Astrocyte of the cerebellum (primary cell): ENCODE results near the gene C1QTNF8.

Experiments used
- DNase-seq: peaks from one replicate; pipeline ENCODE4 v3.0.0-alpha.2; 2011; ENCODE audit warnings: low read depth
- H3K4me3 ChIP-seq: 2 replicates; pipeline ENCODE4 v1.5.1; 2011; ENCODE audit warnings: mild to moderate bottlenecking, low read depth, low read length, moderate library complexity
- in situ Hi-C: cut with HindIII; loops from 2 replicates; pipeline ENCODE4 v1.10.0; 2017; ENCODE audit warnings: low sequenced_read_pairs
- TF ChIP-seq, protein P1 (sequence below): IDR thresholded peaks from 2 replicates; pipeline ENCODE4 v1.5.1; 2012; ENCODE audit warnings: low read length, low read depth, moderate library complexity, mild to moderate bottlenecking; ENCODE audit errors: missing control alignments

C1QTNF8 gene

DNA sequence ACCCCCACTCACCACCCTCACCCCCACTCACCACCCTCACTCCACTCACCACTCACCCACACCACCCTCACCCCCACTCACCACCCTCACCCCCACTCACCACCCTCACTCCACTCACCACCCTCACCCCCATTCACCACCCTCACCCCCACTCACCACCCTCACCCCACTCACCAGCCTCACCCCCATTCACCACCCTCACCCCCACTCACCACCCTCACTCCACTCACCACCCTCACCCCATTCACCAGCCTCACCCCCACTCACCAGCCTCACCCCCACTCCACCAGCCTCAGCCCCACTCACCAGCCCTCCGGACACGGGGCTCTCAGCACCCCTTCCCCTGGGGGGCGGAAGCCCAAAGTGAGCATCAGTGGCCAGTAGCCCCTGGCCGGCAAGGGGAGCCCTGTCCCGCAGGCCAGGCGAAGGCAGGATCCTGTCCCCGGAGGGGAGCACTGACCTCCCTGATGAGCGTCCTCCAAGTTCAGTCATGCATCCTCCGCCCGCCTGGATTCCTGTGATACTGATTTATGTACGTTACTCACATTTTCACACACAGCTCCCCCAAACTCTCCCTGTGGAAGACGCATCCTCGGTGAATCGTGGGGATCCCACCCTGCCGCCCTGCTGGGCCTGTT lies 18.0 kb upstream of the C1QTNF8 start:
- TF ChIP-seq, protein P1, sequence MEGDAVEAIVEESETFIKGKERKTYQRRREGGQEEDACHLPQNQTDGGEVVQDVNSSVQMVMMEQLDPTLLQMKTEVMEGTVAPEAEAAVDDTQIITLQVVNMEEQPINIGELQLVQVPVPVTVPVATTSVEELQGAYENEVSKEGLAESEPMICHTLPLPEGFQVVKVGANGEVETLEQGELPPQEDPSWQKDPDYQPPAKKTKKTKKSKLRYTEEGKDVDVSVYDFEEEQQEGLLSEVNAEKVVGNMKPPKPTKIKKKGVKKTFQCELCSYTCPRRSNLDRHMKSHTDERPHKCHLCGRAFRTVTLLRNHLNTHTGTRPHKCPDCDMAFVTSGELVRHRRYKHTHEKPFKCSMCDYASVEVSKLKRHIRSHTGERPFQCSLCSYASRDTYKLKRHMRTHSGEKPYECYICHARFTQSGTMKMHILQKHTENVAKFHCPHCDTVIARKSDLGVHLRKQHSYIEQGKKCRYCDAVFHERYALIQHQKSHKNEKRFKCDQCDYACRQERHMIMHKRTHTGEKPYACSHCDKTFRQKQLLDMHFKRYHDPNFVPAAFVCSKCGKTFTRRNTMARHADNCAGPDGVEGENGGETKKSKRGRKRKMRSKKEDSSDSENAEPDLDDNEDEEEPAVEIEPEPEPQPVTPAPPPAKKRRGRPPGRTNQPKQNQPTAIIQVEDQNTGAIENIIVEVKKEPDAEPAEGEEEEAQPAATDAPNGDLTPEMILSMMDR, result no peak
- in situ Hi-C loops, result loop anchor here (5.0 kb wide), 2 partner anchors 68 to 127 kb away; no protein-coding TSS in a partner anchor

DNA sequence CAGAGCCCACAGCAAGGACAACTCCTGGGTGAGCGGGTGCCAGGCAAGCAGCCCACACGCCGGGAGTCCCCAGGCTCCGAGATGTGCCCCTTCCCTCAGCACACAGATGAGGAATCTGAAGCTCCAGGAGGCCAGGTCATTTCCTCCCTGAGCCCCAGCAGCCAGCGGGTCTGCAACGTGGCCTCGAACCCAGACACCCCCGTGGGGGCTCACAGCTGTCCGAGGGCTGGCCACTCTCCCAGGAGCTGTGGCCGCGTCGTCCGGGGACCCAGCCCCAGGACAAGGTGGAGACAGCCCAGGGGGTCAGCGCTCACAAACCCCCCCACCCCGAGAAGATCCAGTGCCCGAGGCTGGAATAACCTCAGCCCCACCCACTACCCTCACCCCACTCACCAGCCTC lies 17.4 kb upstream of the C1QTNF8 start:
- TF ChIP-seq, protein P1, result no peak
- in situ Hi-C loops, result loop anchor here (5.0 kb wide), 2 partner anchors 69 to 126 kb away; no protein-coding TSS in a partner anchor
- DNase-seq, result no peak
- no peak overlapping the region for H3K4me3 ChIP-seq

More for the DNA sequence above, 18.0 kb upstream of the C1QTNF8 start:
- no peak for DNase-seq
- no peak overlapping the region for H3K4me3 ChIP-seq

DNA sequence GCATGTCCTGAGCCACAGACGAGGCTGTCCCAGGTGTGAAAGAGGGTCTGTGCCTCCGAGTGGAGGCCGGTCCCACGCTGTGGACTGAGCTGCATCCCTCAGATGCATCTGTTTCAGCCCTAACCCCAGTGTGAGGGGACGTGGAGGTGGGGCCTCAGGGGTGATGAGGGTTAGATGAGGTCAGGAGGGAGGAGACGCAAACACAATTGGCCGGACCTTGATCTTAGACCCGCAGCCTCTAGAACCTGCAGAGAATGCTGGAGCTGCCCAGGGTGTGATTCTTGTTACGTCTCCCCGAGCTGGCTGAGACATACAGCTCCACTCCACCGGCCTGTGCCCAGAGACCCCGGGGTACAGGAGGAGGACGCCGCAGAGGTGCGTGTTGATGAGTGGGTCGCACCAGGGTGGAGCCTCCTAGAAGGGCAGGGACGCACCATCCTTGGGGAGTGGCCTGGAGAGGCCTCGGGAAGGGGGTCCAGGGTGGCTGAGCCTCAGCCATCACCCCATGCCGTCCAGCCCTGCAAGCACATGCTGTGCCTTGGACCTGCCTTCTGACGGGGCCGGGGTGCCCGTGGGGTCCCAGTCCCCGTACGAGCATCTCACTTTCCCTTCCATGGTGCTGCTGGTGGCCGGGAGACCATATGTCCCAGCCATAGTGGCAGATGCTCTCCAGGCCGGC lies 16.6 kb upstream of the C1QTNF8 start:
- H3K4me3 ChIP-seq, result no peak overlapping the region
- DNase-seq, result no peak
- in situ Hi-C loops, result loop anchor here (5.0 kb wide), 2 partner anchors 70 to 125 kb away; no protein-coding TSS in a partner anchor
- TF ChIP-seq, protein P1, result no peak

DNA sequence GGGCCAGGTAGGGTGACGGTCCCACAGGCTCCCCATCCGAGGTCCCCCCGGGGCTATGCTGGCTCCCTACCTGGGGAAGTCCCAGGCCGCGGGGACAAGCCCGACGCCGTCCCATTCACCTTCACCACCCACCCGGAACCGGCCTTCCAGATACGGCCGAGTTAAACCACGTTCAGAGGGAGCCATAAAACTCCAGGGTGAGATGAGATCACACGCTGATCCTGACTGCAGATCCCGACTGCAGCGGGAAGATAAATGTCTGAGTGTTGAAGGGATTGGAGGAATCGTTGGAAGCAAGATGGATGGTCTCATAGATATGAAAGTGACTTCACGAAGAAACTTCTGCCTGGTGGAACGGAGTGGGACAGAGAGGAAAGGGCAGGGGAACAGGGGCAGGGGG lies 13.6 kb upstream of the C1QTNF8 start:
- no peak overlapping the region for H3K4me3 ChIP-seq
- DNase-seq, result no peak
- in situ Hi-C loops, result loop anchor here (5.0 kb wide), 2 partner anchors 73 to 122 kb away; no protein-coding TSS in a partner anchor
- TF ChIP-seq, protein P1, result no peak

DNA sequence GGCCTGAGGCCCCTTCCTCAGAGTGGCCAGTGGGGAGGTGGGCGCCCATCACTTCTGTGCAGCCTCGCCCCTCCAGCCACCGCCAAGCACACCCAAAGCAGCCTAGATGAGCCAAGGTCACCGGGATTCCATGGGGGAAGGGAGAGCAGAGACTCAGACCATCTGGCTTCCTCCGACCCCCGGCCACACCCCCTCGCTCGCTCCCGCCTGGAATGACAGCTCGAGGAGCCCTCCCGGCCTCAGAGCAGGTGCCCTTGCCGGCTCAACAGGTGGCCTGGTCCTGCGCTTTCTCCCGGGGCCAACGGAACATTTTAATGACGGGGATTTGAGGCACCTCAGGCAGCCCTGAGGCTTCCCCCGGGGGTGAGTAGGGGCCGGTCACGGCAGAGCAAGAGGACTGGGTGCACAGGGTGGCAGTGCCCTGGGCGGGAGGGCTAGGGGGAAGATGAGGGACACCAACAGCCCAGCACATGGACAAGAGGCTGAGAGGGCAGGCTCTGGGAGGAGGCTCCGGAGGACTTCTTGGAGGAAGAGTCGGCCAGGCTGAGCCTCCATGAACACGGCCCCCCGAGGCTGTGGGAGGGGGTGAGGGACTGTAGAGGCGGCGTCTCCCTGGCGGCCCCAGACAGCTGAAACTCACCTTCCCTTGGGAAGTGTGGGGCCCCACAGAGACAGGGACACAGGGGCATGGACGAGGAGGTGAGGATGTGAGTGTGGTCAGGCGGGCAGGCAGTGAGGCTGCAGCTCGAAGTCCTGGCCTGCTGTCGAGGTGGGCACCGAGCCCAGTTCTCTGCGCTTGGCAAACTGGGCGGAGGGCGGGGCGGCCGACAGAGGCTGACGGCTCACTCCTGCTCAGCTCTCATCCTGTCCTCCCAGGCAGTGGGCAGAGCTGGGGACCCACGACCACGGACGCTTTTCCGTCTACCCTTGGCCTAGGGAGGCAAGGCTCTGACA lies 12.5 kb upstream of the C1QTNF8 start:
- no peak overlapping the region for H3K4me3 ChIP-seq
- no peak for DNase-seq
- TF ChIP-seq, protein P1, result no peak
- in situ Hi-C loops, result no loop called here

DNA sequence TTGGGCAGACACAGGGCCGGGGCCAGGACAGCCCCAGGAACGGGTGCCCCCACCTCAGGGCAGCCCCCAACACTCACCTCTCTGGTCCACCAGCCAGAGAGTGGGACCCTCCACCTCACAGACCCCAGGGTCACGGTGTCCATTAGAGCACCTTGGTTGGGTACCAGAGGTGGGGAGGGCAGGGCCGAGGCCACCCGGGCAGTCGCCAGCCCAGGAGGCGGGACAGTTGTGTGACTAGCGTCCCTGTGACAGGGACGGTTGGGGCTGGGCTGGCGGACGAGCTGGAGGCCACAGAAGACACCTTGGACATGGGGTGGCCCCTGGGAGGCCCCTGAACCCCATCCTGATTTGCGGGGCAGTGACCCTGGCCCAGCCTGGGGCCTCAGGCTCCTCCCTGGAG lies 11.7 kb upstream of the C1QTNF8 start:
- no peak for DNase-seq
- TF ChIP-seq, protein P1, result no peak
- in situ Hi-C loops, result no loop called here
- H3K4me3 ChIP-seq, result no peak overlapping the region
